HepG2 (cell line): Measurements from ENCODE around the gene BCL2L1. TPM values are rescaled to one million over a fixed set of nuclear protein-coding genes. Genes with fewer than 3 reads are reported as not detected.
A peak's percentile ranks its signal among the peaks of the same experiment; 100 is the strongest.

ENCODE experiments used
- FOSL2 ChIP-seq: sonication (generic); formaldehyde crosslinking; IDR thresholded peaks from 2 replicates; pipeline ENCODE4 v1.4.0; 2020; ENCODE audit warnings: missing genetic modification reagents
- RARG ChIP-seq: sonication (generic); formaldehyde crosslinking; IDR thresholded peaks from 2 replicates; pipeline ENCODE4 v1.4.0; 2020; ENCODE audit warnings: low read depth, mild to moderate bottlenecking, missing genetic modification reagents
- RNF2 ChIP-seq: fragments of 450-650 bp; conservative IDR thresholded peaks from 2 replicates; pipeline ENCODE4 v1.6.1; 2016; ENCODE audit warnings: low read depth
- SMYD3 ChIP-seq: sonication (generic); formaldehyde crosslinking; IDR thresholded peaks from 2 replicates; pipeline ENCODE4 v1.8.1; 2023; ENCODE audit warnings: mild to moderate bottlenecking, missing genetic modification reagents
- ZBTB38 ChIP-seq: sonication (generic); formaldehyde crosslinking; IDR thresholded peaks from 2 replicates; pipeline ENCODE4 v1.5.1; 2020; ENCODE audit warnings: mild to moderate bottlenecking, missing genetic modification reagents
- ZNF124 ChIP-seq: sonication (generic); formaldehyde crosslinking; IDR thresholded peaks from 2 replicates; pipeline ENCODE4 v1.4.0; 2020; ENCODE audit warnings: missing genetic modification reagents
- ZNF235 ChIP-seq: sonication (generic); formaldehyde crosslinking; IDR thresholded peaks from 2 replicates; pipeline ENCODE4 v1.8.1; 2023; ENCODE audit warnings: mild to moderate bottlenecking, missing genetic modification reagents, borderline replicate concordance
- ZNF431 ChIP-seq: sonication (generic); formaldehyde crosslinking; IDR thresholded peaks from 2 replicates; pipeline ENCODE4 v1.9.0; 2022; ENCODE audit warnings: missing genetic modification reagents, low read depth, mild to moderate bottlenecking, borderline replicate concordance
- polyA plus RNA-seq, 8 experiments: library from polyadenylated mRNA; depleted of rRNA in 3 of 8; stranded (reverse) in 7 of 8; unstranded in 1 of 8; fragments of >200 nt; fragmentation: Illumina TruSeq in 4 of 8; extraction: Trizol in 4 of 8; gene quantifications; 2 replicates each; pipeline versions ENCODE4 v1.2.1 to v1.2.3, GENCODE V29; 2011 to 2016; ENCODE audit warnings: low read depth in 4 of 8, missing spikeins in 1 of 8, mixed read lengths in 1 of 8; ENCODE audit not compliant: insufficient read depth in 1 of 8
- total RNA-seq, 5 experiments: library from RNA; depleted of rRNA; stranded (reverse); fragments of >200 nt; fragmentation: Illumina TruSeq; extraction: Trizol; gene quantifications; 2 replicates each; pipeline ENCODE4 v1.2.3, GENCODE V29; 2016; ENCODE audit warnings: low read depth in 1 of 5
- TF ChIP-seq, protein P1 (sequence below): sonication (generic); IDR thresholded peaks from 2 replicates; pipeline ENCODE4 v1.6.1; 2016; ENCODE audit warnings: low read depth, borderline replicate concordance
- TF ChIP-seq, protein P2 (sequence below): sonication (generic); formaldehyde crosslinking; IDR thresholded peaks from 2 replicates; pipeline ENCODE4 v1.4.0; 2020; ENCODE audit warnings: missing genetic modification reagents, borderline replicate concordance

The BCL2L1 gene
- total and polyA plus RNA-seq, 2 of the 13 experiments (the other 11 are each of a cell fraction or from before 2014, with no cell fraction given), result 164 to 258 TPM

DNA sequence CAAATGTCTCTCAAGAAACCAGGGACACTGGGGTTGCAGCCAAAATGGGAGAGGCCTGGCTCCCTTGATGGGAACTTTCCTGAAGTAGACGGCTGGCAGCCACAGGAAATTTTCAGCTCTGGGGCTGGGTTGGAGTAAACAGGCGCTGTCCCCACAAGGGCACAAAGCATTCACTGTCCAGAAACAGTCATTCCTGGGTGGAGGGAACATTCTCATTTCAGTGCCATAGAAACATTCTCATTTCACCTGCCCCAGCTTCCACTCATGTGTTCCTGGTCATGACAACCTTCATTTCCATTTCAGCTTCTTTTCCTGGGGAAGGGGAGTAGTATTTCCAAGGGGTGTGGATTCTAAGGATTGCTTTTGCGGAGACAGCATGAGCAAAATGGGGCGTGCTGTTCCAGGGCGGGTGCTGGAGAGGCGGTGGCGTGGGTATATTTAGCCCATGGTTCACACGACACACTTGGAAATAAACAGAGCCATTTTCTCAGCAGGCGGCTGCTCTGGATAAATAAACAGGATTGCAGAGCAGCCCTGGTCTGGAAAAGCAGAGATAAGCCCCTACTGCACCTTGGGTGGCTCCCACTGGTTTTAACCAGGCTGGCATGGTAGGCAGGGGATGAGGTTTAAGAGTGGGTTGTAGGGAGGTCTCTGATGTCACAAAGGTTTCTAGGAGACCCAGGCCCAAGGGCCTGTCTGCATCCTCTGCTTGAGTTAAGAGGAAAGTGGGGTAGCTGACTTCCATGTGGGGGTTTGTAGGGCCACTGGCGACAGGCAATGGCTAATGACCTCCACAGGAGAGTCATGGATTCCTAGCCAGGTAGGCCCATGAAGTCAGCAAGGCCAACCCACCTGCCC, 52.1 kb downstream of the BCL2L1 start (continued):
- TF ChIP-seq, protein P1, sequence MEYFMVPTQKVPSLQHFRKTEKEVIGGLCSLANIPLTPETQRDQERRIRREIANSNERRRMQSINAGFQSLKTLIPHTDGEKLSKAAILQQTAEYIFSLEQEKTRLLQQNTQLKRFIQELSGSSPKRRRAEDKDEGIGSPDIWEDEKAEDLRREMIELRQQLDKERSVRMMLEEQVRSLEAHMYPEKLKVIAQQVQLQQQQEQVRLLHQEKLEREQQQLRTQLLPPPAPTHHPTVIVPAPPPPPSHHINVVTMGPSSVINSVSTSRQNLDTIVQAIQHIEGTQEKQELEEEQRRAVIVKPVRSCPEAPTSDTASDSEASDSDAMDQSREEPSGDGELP, result no peak
- TF ChIP-seq ZNF235 (no peak), ZNF124 (CRISPR knock-in tag) (no peak), RARG (CRISPR knock-in tag) (no peak), SMYD3 (CRISPR knock-in tag) (no peak), ZNF431 (CRISPR knock-in tag) (no peak), FOSL2 (no peak), RNF2 (no peak), ZBTB38 (0 out of 2 replicates have a peak, but pooled peaks have one; percentile 42)
- TF ChIP-seq, protein P2, sequence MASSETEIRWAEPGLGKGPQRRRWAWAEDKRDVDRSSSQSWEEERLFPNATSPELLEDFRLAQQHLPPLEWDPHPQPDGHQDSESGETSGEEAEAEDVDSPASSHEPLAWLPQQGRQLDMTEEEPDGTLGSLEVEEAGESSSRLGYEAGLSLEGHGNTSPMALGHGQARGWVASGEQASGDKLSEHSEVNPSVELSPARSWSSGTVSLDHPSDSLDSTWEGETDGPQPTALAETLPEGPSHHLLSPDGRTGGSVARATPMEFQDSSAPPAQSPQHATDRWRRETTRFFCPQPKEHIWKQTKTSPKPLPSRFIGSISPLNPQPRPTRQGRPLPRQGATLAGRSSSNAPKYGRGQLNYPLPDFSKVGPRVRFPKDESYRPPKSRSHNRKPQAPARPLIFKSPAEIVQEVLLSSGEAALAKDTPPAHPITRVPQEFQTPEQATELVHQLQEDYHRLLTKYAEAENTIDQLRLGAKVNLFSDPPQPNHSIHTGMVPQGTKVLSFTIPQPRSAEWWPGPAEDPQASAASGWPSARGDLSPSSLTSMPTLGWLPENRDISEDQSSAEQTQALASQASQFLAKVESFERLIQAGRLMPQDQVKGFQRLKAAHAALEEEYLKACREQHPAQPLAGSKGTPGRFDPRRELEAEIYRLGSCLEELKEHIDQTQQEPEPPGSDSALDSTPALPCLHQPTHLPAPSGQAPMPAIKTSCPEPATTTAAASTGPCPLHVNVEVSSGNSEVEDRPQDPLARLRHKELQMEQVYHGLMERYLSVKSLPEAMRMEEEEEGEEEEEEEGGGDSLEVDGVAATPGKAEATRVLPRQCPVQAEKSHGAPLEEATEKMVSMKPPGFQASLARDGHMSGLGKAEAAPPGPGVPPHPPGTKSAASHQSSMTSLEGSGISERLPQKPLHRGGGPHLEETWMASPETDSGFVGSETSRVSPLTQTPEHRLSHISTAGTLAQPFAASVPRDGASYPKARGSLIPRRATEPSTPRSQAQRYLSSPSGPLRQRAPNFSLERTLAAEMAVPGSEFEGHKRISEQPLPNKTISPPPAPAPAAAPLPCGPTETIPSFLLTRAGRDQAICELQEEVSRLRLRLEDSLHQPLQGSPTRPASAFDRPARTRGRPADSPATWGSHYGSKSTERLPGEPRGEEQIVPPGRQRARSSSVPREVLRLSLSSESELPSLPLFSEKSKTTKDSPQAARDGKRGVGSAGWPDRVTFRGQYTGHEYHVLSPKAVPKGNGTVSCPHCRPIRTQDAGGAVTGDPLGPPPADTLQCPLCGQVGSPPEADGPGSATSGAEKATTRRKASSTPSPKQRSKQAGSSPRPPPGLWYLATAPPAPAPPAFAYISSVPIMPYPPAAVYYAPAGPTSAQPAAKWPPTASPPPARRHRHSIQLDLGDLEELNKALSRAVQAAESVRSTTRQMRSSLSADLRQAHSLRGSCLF (CRISPR knock-in tag), result no peak
